HepG2 (cell line): Measurements from ENCODE around the gene PRRC2A. TPM values are rescaled to one million over a fixed set of nuclear protein-coding genes. Genes with fewer than 3 reads are reported as not detected.

Experiments
- ATF7-NPFF ChIP-seq: sonication (generic); formaldehyde crosslinking; IDR thresholded peaks from 2 replicates; pipeline ENCODE4 v1.8.1; 2023; ENCODE audit warnings: mild to moderate bottlenecking, low read depth, missing genetic modification reagents, moderate library complexity
- CHCHD3 ChIP-seq: sonication (generic); formaldehyde crosslinking; IDR thresholded peaks from 2 replicates; pipeline ENCODE4 v1.8.0; 2022; ENCODE audit warnings: mild to moderate bottlenecking, missing genetic modification reagents, moderate library complexity
- MED13 ChIP-seq: sonication (generic); formaldehyde crosslinking; IDR thresholded peaks from 2 replicates; pipeline ENCODE4 v1.5.0; 2020; ENCODE audit warnings: missing genetic modification reagents
- MXD4 ChIP-seq: IDR thresholded peaks from 2 replicates; pipeline ENCODE4 v1.6.1; 2016; ENCODE audit warnings: mild to moderate bottlenecking, missing biosample characterization, missing genetic modification reagents
- MZF1 ChIP-seq: sonication (generic); formaldehyde crosslinking; IDR thresholded peaks from 2 replicates; pipeline ENCODE4 v1.8.1; 2023; ENCODE audit warnings: mild to moderate bottlenecking, missing genetic modification reagents, borderline replicate concordance
- NFKB2 ChIP-seq: sonication (generic); formaldehyde crosslinking; IDR thresholded peaks from 2 replicates; pipeline ENCODE4 v1.4.0; 2020; ENCODE audit warnings: missing genetic modification reagents, borderline replicate concordance
- NRL ChIP-seq: sonication (generic); formaldehyde crosslinking; IDR thresholded peaks from 2 replicates; pipeline ENCODE4 v1.5.0; 2020; ENCODE audit warnings: missing genetic modification reagents, mild to moderate bottlenecking, moderate library complexity, borderline replicate concordance
- THYN1 ChIP-seq: sonication (generic); formaldehyde crosslinking; IDR thresholded peaks from 2 replicates; pipeline ENCODE4 v1.8.1; 2023; ENCODE audit warnings: low read depth, mild to moderate bottlenecking, moderate library complexity, missing genetic modification reagents, borderline replicate concordance
- ZKSCAN1 ChIP-seq: fragments of 150-350 bp; IDR thresholded peaks from 2 replicates; pipeline ENCODE4 v1.6.1; 2014; ENCODE audit warnings: low read length
- ZNF10 ChIP-seq: sonication (generic); formaldehyde crosslinking; IDR thresholded peaks from 2 replicates; pipeline ENCODE4 v1.4.0; 2020; ENCODE audit warnings: mild to moderate bottlenecking, low read depth, missing genetic modification reagents, borderline replicate concordance
- ZNF205 ChIP-seq: IDR thresholded peaks from 2 replicates; pipeline ENCODE4 v1.6.1; 2018; ENCODE audit warnings: missing biosample characterization, missing genetic modification reagents
- ZNF3 ChIP-seq: IDR thresholded peaks from 2 replicates; pipeline ENCODE4 v1.7.0; 2017; ENCODE audit warnings: inconsistent platforms
- ZNF383 ChIP-seq: sonication (generic); formaldehyde crosslinking; IDR thresholded peaks from 2 replicates; pipeline ENCODE4 v1.4.0; 2020; ENCODE audit warnings: missing genetic modification reagents, mild to moderate bottlenecking, borderline replicate concordance
- ZNF678 ChIP-seq: sonication (generic); formaldehyde crosslinking; IDR thresholded peaks from 2 replicates; pipeline ENCODE4 v1.4.0; 2020; ENCODE audit warnings: mild to moderate bottlenecking, missing genetic modification reagents
- ZNF724P ChIP-seq: sonication (generic); formaldehyde crosslinking; IDR thresholded peaks from 2 replicates; pipeline ENCODE4 v1.8.0; 2022; ENCODE audit warnings: missing genetic modification reagents, borderline replicate concordance
- polyA plus RNA-seq, 8 experiments: library from polyadenylated mRNA; depleted of rRNA in 3 of 8; stranded (reverse) in 7 of 8; unstranded in 1 of 8; fragments of >200 nt; fragmentation: Illumina TruSeq in 4 of 8; extraction: Trizol in 4 of 8; gene quantifications; 2 replicates each; pipeline versions ENCODE4 v1.2.1 to v1.2.3, GENCODE V29; 2011 to 2016; ENCODE audit warnings: low read depth in 4 of 8, missing spikeins in 1 of 8, mixed read lengths in 1 of 8; ENCODE audit not compliant: insufficient read depth in 1 of 8
- total RNA-seq, 5 experiments: library from RNA; depleted of rRNA; stranded (reverse); fragments of >200 nt; fragmentation: Illumina TruSeq; extraction: Trizol; gene quantifications; 2 replicates each; pipeline ENCODE4 v1.2.3, GENCODE V29; 2016; ENCODE audit warnings: low read depth in 1 of 5
- TF ChIP-seq, protein P1 (sequence below): sonication (generic); formaldehyde crosslinking; IDR thresholded peaks from 2 replicates; pipeline ENCODE4 v1.4.0; 2020; ENCODE audit warnings: missing genetic modification reagents, borderline replicate concordance
- TF ChIP-seq, protein P2 (sequence below): IDR thresholded peaks from 2 replicates; pipeline ENCODE4 v1.6.1; 2016; ENCODE audit warnings: mild to moderate bottlenecking, missing biosample characterization, missing genetic modification reagents
- TF ChIP-seq, protein P3 (sequence below): IDR thresholded peaks from 2 replicates; pipeline ENCODE4 v1.6.1; 2016; ENCODE audit warnings: low read depth, control low read depth
- TF ChIP-seq, protein P4 (sequence below): sonication (generic); formaldehyde crosslinking; IDR thresholded peaks from 2 replicates; pipeline ENCODE4 v1.9.0; 2021; ENCODE audit warnings: missing genetic modification reagents, mild to moderate bottlenecking, borderline replicate concordance
- TF ChIP-seq, protein P5 (sequence below): sonication (generic); formaldehyde crosslinking; conservative IDR thresholded peaks from 2 replicates; pipeline ENCODE4 v1.8.1; 2023; ENCODE audit warnings: missing genetic modification reagents

Gene PRRC2A
- total and polyA plus RNA-seq, 2 of the 13 experiments (the other 11 are each of a cell fraction or from before 2014, with no cell fraction given), result 38.9 to 47.4 TPM

DNA sequence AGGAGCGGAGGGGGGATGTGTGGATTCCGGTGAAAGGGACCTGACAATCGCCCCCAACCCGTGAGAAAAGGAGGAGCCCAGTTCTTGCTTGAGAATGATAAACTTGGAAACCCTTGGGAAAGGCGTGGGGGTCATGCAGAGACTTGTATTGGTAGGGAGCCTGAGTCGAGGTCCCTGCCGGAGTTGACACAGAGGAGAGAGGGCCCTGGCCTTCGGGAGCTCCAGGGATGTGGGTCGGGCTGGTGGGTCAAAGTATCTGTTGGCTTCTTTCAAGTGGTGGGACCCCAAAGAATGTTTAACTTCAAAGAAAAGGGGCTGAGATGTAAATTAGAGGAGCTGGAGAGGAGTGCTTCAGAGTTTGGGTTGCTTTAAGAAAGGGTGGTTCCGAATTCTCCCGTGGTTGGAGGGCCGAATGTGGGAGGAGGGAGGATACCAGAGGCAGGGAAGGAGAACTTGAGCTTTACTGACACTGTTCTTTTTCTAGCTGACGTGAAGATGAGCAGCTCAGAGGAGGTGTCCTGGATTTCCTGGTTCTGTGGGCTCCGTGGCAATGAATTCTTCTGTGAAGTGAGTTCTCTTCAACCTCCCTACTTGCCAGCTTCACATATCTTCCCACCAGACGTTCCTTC, 45.9 kb downstream of the PRRC2A start (continued):
- TF ChIP-seq, protein P1, sequence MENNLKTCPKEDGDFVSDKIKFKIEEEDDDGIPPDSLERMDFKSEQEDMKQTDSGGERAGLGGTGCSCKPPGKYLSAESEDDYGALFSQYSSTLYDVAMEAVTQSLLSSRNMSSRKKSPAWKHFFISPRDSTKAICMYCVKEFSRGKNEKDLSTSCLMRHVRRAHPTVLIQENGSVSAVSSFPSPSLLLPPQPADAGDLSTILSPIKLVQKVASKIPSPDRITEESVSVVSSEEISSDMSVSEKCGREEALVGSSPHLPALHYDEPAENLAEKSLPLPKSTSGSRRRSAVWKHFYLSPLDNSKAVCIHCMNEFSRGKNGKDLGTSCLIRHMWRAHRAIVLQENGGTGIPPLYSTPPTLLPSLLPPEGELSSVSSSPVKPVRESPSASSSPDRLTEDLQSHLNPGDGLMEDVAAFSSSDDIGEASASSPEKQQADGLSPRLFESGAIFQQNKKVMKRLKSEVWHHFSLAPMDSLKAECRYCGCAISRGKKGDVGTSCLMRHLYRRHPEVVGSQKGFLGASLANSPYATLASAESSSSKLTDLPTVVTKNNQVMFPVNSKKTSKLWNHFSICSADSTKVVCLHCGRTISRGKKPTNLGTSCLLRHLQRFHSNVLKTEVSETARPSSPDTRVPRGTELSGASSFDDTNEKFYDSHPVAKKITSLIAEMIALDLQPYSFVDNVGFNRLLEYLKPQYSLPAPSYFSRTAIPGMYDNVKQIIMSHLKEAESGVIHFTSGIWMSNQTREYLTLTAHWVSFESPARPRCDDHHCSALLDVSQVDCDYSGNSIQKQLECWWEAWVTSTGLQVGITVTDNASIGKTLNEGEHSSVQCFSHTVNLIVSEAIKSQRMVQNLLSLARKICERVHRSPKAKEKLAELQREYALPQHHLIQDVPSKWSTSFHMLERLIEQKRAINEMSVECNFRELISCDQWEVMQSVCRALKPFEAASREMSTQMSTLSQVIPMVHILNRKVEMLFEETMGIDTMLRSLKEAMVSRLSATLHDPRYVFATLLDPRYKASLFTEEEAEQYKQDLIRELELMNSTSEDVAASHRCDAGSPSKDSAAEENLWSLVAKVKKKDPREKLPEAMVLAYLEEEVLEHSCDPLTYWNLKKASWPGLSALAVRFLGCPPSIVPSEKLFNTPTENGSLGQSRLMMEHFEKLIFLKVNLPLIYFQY (CRISPR knock-in tag), result no peak
- TF ChIP-seq, protein P2, sequence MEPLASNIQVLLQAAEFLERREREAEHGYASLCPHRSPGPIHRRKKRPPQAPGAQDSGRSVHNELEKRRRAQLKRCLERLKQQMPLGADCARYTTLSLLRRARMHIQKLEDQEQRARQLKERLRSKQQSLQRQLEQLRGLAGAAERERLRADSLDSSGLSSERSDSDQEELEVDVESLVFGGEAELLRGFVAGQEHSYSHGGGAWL (CRISPR knock-in tag), result no peak
- TF ChIP-seq ATF7-NPFF (CRISPR knock-in tag) (0 out of 2 replicates have a peak, but pooled peaks have one; percentile 2), ZNF3 (no peak), MED13 (no peak), THYN1 (CRISPR knock-in tag) (no peak), ZNF724P (CRISPR knock-in tag) (no peak), MXD4 (no peak), ZNF678 (CRISPR knock-in tag) (no peak), MZF1 (CRISPR knock-in tag) (no peak), NFKB2 (no peak), ZNF205 (CRISPR knock-in tag) (no peak), ZNF383 (no peak), ZKSCAN1 (no peak), ZNF10 (CRISPR knock-in tag) (no peak), NRL (CRISPR knock-in tag) (no peak), CHCHD3 (CRISPR knock-in tag) (no peak)
- TF ChIP-seq, protein P3, sequence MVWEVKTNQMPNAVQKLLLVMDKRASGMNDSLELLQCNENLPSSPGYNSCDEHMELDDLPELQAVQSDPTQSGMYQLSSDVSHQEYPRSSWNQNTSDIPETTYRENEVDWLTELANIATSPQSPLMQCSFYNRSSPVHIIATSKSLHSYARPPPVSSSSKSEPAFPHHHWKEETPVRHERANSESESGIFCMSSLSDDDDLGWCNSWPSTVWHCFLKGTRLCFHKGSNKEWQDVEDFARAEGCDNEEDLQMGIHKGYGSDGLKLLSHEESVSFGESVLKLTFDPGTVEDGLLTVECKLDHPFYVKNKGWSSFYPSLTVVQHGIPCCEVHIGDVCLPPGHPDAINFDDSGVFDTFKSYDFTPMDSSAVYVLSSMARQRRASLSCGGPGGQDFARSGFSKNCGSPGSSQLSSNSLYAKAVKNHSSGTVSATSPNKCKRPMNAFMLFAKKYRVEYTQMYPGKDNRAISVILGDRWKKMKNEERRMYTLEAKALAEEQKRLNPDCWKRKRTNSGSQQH (CRISPR knock-in tag), result 0 out of 2 replicates have a peak, but pooled peaks have one; percentile 9
- TF ChIP-seq, protein P4, sequence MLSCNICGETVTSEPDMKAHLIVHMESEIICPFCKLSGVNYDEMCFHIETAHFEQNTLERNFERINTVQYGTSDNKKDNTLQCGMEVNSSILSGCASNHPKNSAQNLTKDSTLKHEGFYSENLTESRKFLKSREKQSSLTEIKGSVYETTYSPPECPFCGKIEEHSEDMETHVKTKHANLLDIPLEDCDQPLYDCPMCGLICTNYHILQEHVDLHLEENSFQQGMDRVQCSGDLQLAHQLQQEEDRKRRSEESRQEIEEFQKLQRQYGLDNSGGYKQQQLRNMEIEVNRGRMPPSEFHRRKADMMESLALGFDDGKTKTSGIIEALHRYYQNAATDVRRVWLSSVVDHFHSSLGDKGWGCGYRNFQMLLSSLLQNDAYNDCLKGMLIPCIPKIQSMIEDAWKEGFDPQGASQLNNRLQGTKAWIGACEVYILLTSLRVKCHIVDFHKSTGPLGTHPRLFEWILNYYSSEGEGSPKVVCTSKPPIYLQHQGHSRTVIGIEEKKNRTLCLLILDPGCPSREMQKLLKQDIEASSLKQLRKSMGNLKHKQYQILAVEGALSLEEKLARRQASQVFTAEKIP (CRISPR knock-in tag), result no peak
- TF ChIP-seq, protein P5, sequence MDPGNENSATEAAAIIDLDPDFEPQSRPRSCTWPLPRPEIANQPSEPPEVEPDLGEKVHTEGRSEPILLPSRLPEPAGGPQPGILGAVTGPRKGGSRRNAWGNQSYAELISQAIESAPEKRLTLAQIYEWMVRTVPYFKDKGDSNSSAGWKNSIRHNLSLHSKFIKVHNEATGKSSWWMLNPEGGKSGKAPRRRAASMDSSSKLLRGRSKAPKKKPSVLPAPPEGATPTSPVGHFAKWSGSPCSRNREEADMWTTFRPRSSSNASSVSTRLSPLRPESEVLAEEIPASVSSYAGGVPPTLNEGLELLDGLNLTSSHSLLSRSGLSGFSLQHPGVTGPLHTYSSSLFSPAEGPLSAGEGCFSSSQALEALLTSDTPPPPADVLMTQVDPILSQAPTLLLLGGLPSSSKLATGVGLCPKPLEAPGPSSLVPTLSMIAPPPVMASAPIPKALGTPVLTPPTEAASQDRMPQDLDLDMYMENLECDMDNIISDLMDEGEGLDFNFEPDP (CRISPR knock-in tag), result 0 out of 2 replicates have a peak, but pooled peaks have one; percentile 83
